Loucy (cell line): Measurements from ENCODE around the gene GIT1.

Experiments
- H2AFZ ChIP-seq: fragments of 200-600 bp; sonication (generic); 2 replicates; pipeline ENCODE4 v1.6.0; 2016; ENCODE audit warnings: antibody characterized with exemption, mild to moderate bottlenecking, low read length, moderate library complexity
- H3F3A ChIP-seq: fragments of 200-600 bp; 2 replicates; pipeline ENCODE4 v1.6.0; 2016; ENCODE audit warnings: antibody characterized with exemption, low read depth, mild to moderate bottlenecking
- H3K27me3 ChIP-seq: fragments of 200-600 bp; sonication (generic); 2 replicates; pipeline ENCODE4 v1.6.1; 2014; ENCODE audit warnings: low read length, mild to moderate bottlenecking; ENCODE audit not compliant: insufficient read depth, poor library complexity, severe bottlenecking
- H3K36me3 ChIP-seq: fragments of 200-600 bp; sonication (generic); 2 replicates; pipeline ENCODE4 v1.6.1; 2016; ENCODE audit warnings: low read length; ENCODE audit not compliant: insufficient read depth
- H3K4me1 ChIP-seq: fragments of 200-600 bp; sonication (generic); 2 replicates; pipeline ENCODE4 v1.5.1; 2014; ENCODE audit warnings: low read length, mild to moderate bottlenecking; ENCODE audit not compliant: insufficient read depth, poor library complexity, severe bottlenecking
- H3K4me2 ChIP-seq: fragments of 200-600 bp; sonication (generic); 2 replicates; pipeline ENCODE4 v1.6.0; 2014; ENCODE audit warnings: antibody characterized with exemption, low read length, low read depth, mild to moderate bottlenecking; ENCODE audit not compliant: poor library complexity, severe bottlenecking
- H3K4me3 ChIP-seq: fragments of 200-600 bp; sonication (generic); 2 replicates; pipeline ENCODE4 v1.5.1; 2014; ENCODE audit warnings: low read length, mild to moderate bottlenecking, mixed read lengths; ENCODE audit not compliant: poor library complexity, severe bottlenecking
- H3K79me2 ChIP-seq: fragments of 200-600 bp; sonication (generic); 2 replicates; pipeline ENCODE4 v1.6.1; 2014; ENCODE audit warnings: low read length; ENCODE audit not compliant: insufficient read depth
- H3K9ac ChIP-seq: fragments of 200-600 bp; sonication (generic); 2 replicates; pipeline ENCODE4 v1.6.0; 2014; ENCODE audit warnings: mild to moderate bottlenecking, low read depth, low read length, moderate library complexity; ENCODE audit not compliant: poor library complexity, severe bottlenecking
- H3K9me2 ChIP-seq: fragments of 200-600 bp; sonication (generic); replicated peaks from 2 replicates; pipeline ENCODE4 v1.6.1; 2016; ENCODE audit warnings: low read depth, low read length, mixed read lengths
- H3K9me3 ChIP-seq: fragments of 200-600 bp; sonication (generic); 2 replicates; pipeline ENCODE4 v1.6.1; 2014; ENCODE audit warnings: mild to moderate bottlenecking, antibody characterized with exemption, low read length, low read depth; ENCODE audit not compliant: insufficient read depth
- H4K20me1 ChIP-seq: fragments of 200-600 bp; sonication (generic); 2 replicates; pipeline ENCODE4 v1.6.0; 2014; ENCODE audit warnings: antibody characterized with exemption, low read length, mild to moderate bottlenecking; ENCODE audit not compliant: insufficient read depth, poor library complexity, severe bottlenecking
- CTCF ChIP-seq: fragments of 200-600 bp; sonication (generic); conservative IDR thresholded peaks from 2 replicates; pipeline ENCODE4 v1.5.1; 2014; ENCODE audit warnings: mild to moderate bottlenecking, antibody characterized with exemption, low read length
- EZH2phosphoT487 ChIP-seq: fragments of 200-600 bp; IDR thresholded peaks from 2 replicates; pipeline ENCODE4 v1.6.1; 2018; ENCODE audit warnings: antibody characterized with exemption, mild to moderate bottlenecking, moderate library complexity, borderline replicate concordance

Gene GIT1

GRCh38 chr17:29576214-29577000 is 13.0 kb downstream of the GIT1 start:
- H2AFZ ChIP-seq = no peak overlapping the region
- no peaks in the 10 kb centered on the region for H3K4me1 ChIP-seq
- H3F3A ChIP-seq = no peaks in the 10 kb centered on the region
- no peaks in the 10 kb centered on the region for H3K9me2 ChIP-seq
- TF ChIP-seq EZH2phosphoT487 (no peak), CTCF (no peak)
- H3K27me3 ChIP-seq = no peaks in the 10 kb centered on the region
- peaks cover 6% of the 10 kb centered on the region for H4K20me1 ChIP-seq
- H3K4me2 ChIP-seq = no peak overlapping the region
- H3K9ac ChIP-seq = no peak overlapping the region
- no peak overlapping the region for H3K4me3 ChIP-seq
- H3K9me3 ChIP-seq = no peaks in the 10 kb centered on the region
- H3K79me2 ChIP-seq = no peaks in the 10 kb centered on the region
- H3K36me3 ChIP-seq = peaks cover 57% of the 10 kb centered on the region; the same call in 1 of the 2 replicates

- Histone ChIP-seq H3K27me3 (no peaks in the 10 kb centered on the region), H3F3A (no peaks in the 10 kb centered on the region), H4K20me1 (peaks cover 6% of the 10 kb centered on the region), H3K4me1 (no peaks in the 10 kb centered on the region), H3K9ac (no peak overlapping the region), H3K4me2 (no peak overlapping the region), H3K36me3 (peaks cover 52% of the 10 kb centered on the region; the same call in 1 of the 2 replicates), H3K79me2 (no peaks in the 10 kb centered on the region), H3K4me3 (no peak overlapping the region), H3K9me3 (no peaks in the 10 kb centered on the region), H3K9me2 (no peaks in the 10 kb centered on the region), H2AFZ (no peak overlapping the region)
- no peak for TF ChIP-seq CTCF
- TF ChIP-seq EZH2phosphoT487 = no peak
Observed at GRCh38 chr17:29575511-29576213, 13.8 kb downstream of the GIT1 start.

GRCh38 chr17:29574732-29575510 is 14.5 kb downstream of the GIT1 start:
- Histone ChIP-seq H3K79me2 (no peaks in the 10 kb centered on the region; the same call in 1 of the 2 replicates), H3K9ac (no peak overlapping the region), H3K4me3 (no peak overlapping the region), H3K4me2 (no peak overlapping the region), H2AFZ (no peak overlapping the region), H3F3A (no peaks in the 10 kb centered on the region), H3K27me3 (no peaks in the 10 kb centered on the region), H3K9me2 (no peaks in the 10 kb centered on the region), H4K20me1 (peaks cover 6% of the 10 kb centered on the region), H3K4me1 (no peaks in the 10 kb centered on the region), H3K9me3 (no peaks in the 10 kb centered on the region), H3K36me3 (peaks cover 52% of the 10 kb centered on the region; the same call in 1 of the 2 replicates)
- no peak for TF ChIP-seq EZH2phosphoT487
- no peak for TF ChIP-seq CTCF
